HCT116 (cell line): ENCODE measurements around the gene HAVCR2. TPM values are rescaled to one million over a fixed set of nuclear protein-coding genes. Genes with fewer than 3 reads are reported as not detected.

Experiments
- ATAC-seq: fragments of 200-7000 bp; cut with Tn5 transposase; 2 replicates; pipeline ENCODE4 v1.9.1; 2020; ENCODE audit warnings: mild to moderate bottlenecking, moderate library complexity
- BruUV-seq: library from RNA; stranded (reverse); fragments of 400-500 nt; replicated peaks from 2 replicates; lab custom pipeline; 2021; lab: Mats Ljungman, UMichigan
- CTCF ChIA-PET: fragments of 300-600 bp; sonication (Branson Sonifier 250); formaldehyde crosslinking; loops from one replicate; lab custom pipeline; 2021; ENCODE audit warnings: antibody characterized with exemption; lab: Charles Lee
- POLR2A ChIA-PET: fragments of 300-600, 350-600 bp; sonication (Branson Sonifier 250); formaldehyde crosslinking; loops from one replicate; lab custom pipeline; 2021; ENCODE audit warnings: antibody characterized with exemption; lab: Charles Lee
- RAD21 ChIA-PET, 2 experiments: fragments of 300-600 bp; sonication (Branson Sonifier 250); formaldehyde crosslinking; loops; one replicate each; lab custom pipeline; 2023; ENCODE audit warnings: low total read pairs in 2 of 2; ENCODE audit not compliant: uncharacterized antibody in 2 of 2, unreplicated experiment in 2 of 2, low non-redundant PET in 1 of 2; lab: Charles Lee
- DNase-seq: peaks from one replicate; pipeline ENCODE4 v3.0.0-alpha.2; 2010; ENCODE audit warnings: low read depth, low spot score
- H2AFZ ChIP-seq: fragments of 200-600 bp; shearing (Covaris generic), sonication (generic); 2 replicates; pipeline ENCODE4 v1.6.1; 2017; ENCODE audit warnings: low read depth, mixed run types, mixed read lengths, antibody characterized with exemption, low read length; ENCODE audit not compliant: poor library complexity, severe bottlenecking
- H3K27ac ChIP-seq: 2 replicates; pipeline ENCODE4 v1.5.1; 2012; ENCODE audit warnings: low read depth, low read length
- H3K27me3 ChIP-seq: fragments of 200-600 bp; sonication (generic); 2 replicates; pipeline ENCODE4 v1.6.1; 2016; ENCODE audit warnings: mixed run types, low read length, mixed read lengths; ENCODE audit not compliant: insufficient read depth
- H3K36me3 ChIP-seq, 2 experiments: fragments of 200-500 bp in 1 of 2; fragments of 200-600 bp in 1 of 2; sonication (Bioruptor generic) in 1 of 2; sonication (generic) in 1 of 2; 2 replicates each; pipeline versions ENCODE4 v1.5.1 to v1.6.1; 2014 to 2016; ENCODE audit warnings: low read length in 2 of 2, inconsistent platforms in 1 of 2, mixed read lengths in 1 of 2, mixed run types in 1 of 2; ENCODE audit not compliant: insufficient read depth in 2 of 2, control insufficient read depth in 1 of 2
- H3K4me1 ChIP-seq, 2 experiments: fragments of 200-600 bp in 1 of 2; sonication (generic) in 1 of 2; 2 replicates each; pipeline versions ENCODE4 v1.5.1 to v1.6.1; 2012 to 2017; ENCODE audit warnings: low read length in 2 of 2, inconsistent platforms in 1 of 2, mild to moderate bottlenecking in 1 of 2, mixed read lengths in 1 of 2, mixed run types in 1 of 2, moderate library complexity in 1 of 2; ENCODE audit not compliant: insufficient read depth in 2 of 2, control insufficient read depth in 1 of 2
- H3K4me2 ChIP-seq: fragments of 200-600 bp; sonication (generic); 2 replicates; pipeline ENCODE4 v1.6.1; 2017; ENCODE audit warnings: mixed run types, low read length, mixed read lengths
- H3K4me3 ChIP-seq, 2 experiments: fragments of 200-600 bp in 1 of 2; sonication (generic) in 1 of 2; replicated peaks in 1 of 2; 2 replicates each; pipeline ENCODE4 v1.5.1; 2011 to 2016; ENCODE audit warnings: low read length in 2 of 2, control low read depth in 1 of 2, low read depth in 1 of 2, mild to moderate bottlenecking in 1 of 2, mixed read lengths in 1 of 2, mixed run types in 1 of 2
- H3K79me2 ChIP-seq: fragments of 200-600 bp; sonication (generic); 2 replicates; pipeline ENCODE4 v1.6.1; 2017; ENCODE audit warnings: mild to moderate bottlenecking, mixed run types, low read length, moderate library complexity, mixed read lengths; ENCODE audit not compliant: insufficient read depth
- H3K9ac ChIP-seq: fragments of 200-600 bp; sonication (generic); 2 replicates; pipeline ENCODE4 v1.6.1; 2016; ENCODE audit warnings: low read length, mixed read lengths
- H3K9me2 ChIP-seq: fragments of 200-600 bp; sonication (generic), shearing (Covaris generic); 2 replicates; pipeline ENCODE4 v1.6.1; 2017; ENCODE audit warnings: mixed run types, mild to moderate bottlenecking, moderate library complexity; ENCODE audit not compliant: insufficient read depth
- H3K9me3 ChIP-seq, 2 experiments: fragments of 200-500 bp in 1 of 2; fragments of 200-600 bp in 1 of 2; sonication (Bioruptor generic) in 1 of 2; sonication (generic) in 1 of 2; 2 replicates each; pipeline ENCODE4 v1.6.1; 2014 to 2017; ENCODE audit warnings: low read length in 2 of 2, mixed read lengths in 2 of 2, inconsistent platforms in 1 of 2, low read depth in 1 of 2, mild to moderate bottlenecking in 1 of 2, mixed run types in 1 of 2, moderate library complexity in 1 of 2; ENCODE audit not compliant: control insufficient read depth in 1 of 2, insufficient read depth in 1 of 2
- H4K20me1 ChIP-seq: fragments of 200-600 bp; sonication (generic), shearing (Covaris generic); 2 replicates; pipeline ENCODE4 v1.6.1; 2017; ENCODE audit warnings: mixed run types, mild to moderate bottlenecking, moderate library complexity; ENCODE audit not compliant: insufficient read depth
- CBX3 ChIP-seq: IDR thresholded peaks from 2 replicates; pipeline ENCODE4 v1.6.1; 2012; ENCODE audit warnings: low read depth
- CEBPB ChIP-seq: IDR thresholded peaks from 2 replicates; pipeline ENCODE4 v1.6.1; 2012; ENCODE audit warnings: low read depth
- EGR1 ChIP-seq: IDR thresholded peaks from 2 replicates; pipeline ENCODE4 v1.6.1; 2012; ENCODE audit warnings: low read depth
- ELF1 ChIP-seq: IDR thresholded peaks from 2 replicates; pipeline ENCODE4 v1.6.1; 2012; ENCODE audit warnings: low read depth, borderline replicate concordance
- EZH2 ChIP-seq: fragments of 200-600 bp; sonication (generic); IDR thresholded peaks from 2 replicates; pipeline ENCODE4 v1.6.1; 2017; ENCODE audit warnings: antibody characterized with exemption, mixed run types
- EZH2phosphoT487 ChIP-seq: fragments of 200-600 bp; IDR thresholded peaks from 2 replicates; pipeline ENCODE4 v1.6.1; 2018; ENCODE audit warnings: antibody characterized with exemption, borderline replicate concordance
- FOSL1 ChIP-seq: IDR thresholded peaks from 2 replicates; pipeline ENCODE4 v1.6.1; 2012; ENCODE audit warnings: low read depth
- JUND ChIP-seq: IDR thresholded peaks from 2 replicates; pipeline ENCODE4 v1.6.1; 2012
- POLR2A ChIP-seq: IDR thresholded peaks from 2 replicates; pipeline ENCODE4 v1.7.0; 2011; ENCODE audit warnings: borderline replicate concordance; ENCODE audit not compliant: insufficient read depth, insufficient read length; ENCODE audit errors: extremely low read depth
- POLR2AphosphoS5 ChIP-seq: IDR thresholded peaks from 2 replicates; pipeline ENCODE4 v1.6.1; 2011; ENCODE audit warnings: mild to moderate bottlenecking, low read depth, low read length, moderate library complexity
- RAD21 ChIP-seq: IDR thresholded peaks from 2 replicates; pipeline ENCODE4 v1.6.1; 2012; ENCODE audit warnings: low read depth, mild to moderate bottlenecking
- SP1 ChIP-seq: IDR thresholded peaks from 2 replicates; pipeline ENCODE4 v1.6.1; 2012; ENCODE audit warnings: low read depth
- SRF ChIP-seq: IDR thresholded peaks from 2 replicates; pipeline ENCODE4 v1.6.1; 2012; ENCODE audit warnings: low read depth
- YY1 ChIP-seq: IDR thresholded peaks from 2 replicates; pipeline ENCODE4 v1.6.1; 2011; ENCODE audit warnings: low read length, low read depth, moderate library complexity, mild to moderate bottlenecking; ENCODE audit not compliant: insufficient replicate concordance; ENCODE audit errors: extremely low read depth
- intact Hi-C: fragments of 100-400 bp; cut with micrococcal nuclease; formaldehyde crosslinking; loops from 2 replicates; pipeline ENCODE4 v1.10.0; 2022
- total RNA-seq: library from RNA; stranded (reverse); gene quantifications from one replicate; pipeline ENCODE4 v1.2.1, GENCODE V29; 2021; ENCODE audit not compliant: unreplicated experiment
- TF ChIP-seq, protein P1 (sequence below): IDR thresholded peaks from 2 replicates; pipeline ENCODE4 v1.6.1; 2012
- TF ChIP-seq, protein P2 (sequence below): IDR thresholded peaks from 2 replicates; pipeline ENCODE4 v1.6.1; 2012
- TF ChIP-seq, protein P3 (sequence below), 3 experiments: fragments of 200-600 bp in 1 of 3; sonication (generic) in 1 of 3; IDR thresholded peaks in 2 of 3; conservative IDR thresholded peaks in 1 of 3; 2 replicates each; pipeline ENCODE4 v1.5.1; 2012 to 2017; ENCODE audit warnings: low read depth in 2 of 3, low read length in 2 of 3, antibody characterized with exemption in 1 of 3, borderline replicate concordance in 1 of 3, control low read depth in 1 of 3, mild to moderate bottlenecking in 1 of 3, mixed read lengths in 1 of 3, mixed run types in 1 of 3, moderate library complexity in 1 of 3; ENCODE audit not compliant: insufficient read depth in 1 of 3
- TF ChIP-seq, protein P4 (sequence below): IDR thresholded peaks from 2 replicates; pipeline ENCODE4 v1.6.1; 2011; ENCODE audit warnings: mild to moderate bottlenecking, low read length, moderate library complexity; ENCODE audit not compliant: insufficient replicate concordance; ENCODE audit errors: extremely low read depth
- TF ChIP-seq, protein P5 (sequence below): IDR thresholded peaks from 2 replicates; pipeline ENCODE4 v1.6.1; 2012; ENCODE audit warnings: low read depth

Gene HAVCR2
- total RNA-seq, 1 experiment from 2014 or later: 0.07 TPM

DNA sequence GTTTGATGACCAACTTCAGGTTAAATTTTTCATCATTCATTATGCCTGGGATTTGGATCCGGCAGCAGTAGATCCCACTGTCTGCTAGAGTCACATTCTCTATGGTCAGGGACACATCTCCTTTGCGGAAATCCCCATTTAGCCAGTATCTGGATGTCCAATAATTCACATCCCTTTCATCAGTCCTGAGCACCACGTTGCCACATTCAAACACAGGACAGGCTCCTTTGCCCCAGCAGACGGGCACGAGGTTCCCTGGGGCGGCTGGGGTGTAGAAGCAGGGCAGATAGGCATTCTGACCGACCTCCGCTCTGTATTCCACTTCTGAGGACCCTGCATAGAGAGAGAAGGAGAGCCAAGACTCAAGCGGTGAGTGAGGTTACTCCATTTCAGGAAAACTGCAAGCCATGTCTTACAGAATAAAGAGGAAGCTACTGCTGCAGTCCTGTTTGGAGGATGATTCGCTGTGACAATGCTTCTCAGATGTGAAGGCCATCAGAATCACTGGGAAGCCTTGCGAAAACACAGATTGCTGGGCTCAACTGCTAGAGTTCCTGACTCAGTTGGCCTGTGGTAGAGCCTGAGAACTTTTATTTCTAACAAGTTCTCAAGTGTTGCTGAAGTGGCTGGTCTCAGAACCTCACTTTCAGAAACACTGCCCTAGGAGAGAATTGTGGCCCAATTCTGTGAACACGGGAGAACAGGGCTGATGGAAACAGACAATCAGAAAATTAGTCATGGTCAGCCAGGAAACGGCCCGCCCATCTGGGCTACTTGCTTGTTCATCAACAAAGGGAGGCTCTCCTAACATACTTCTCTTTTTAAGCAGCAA, 2.0 kb downstream of the HAVCR2 start:
- POLR2A ChIA-PET: no interaction called here
- no TSS peak for BruUV-seq
- Histone ChIP-seq H3K79me2 (no peaks in the 10 kb centered on the region), H3K9me3 (no peaks in the 10 kb centered on the region), H3K4me3 (no peak overlapping the region), H3K36me3 (no peaks in the 10 kb centered on the region), H3K4me1 (no peaks in the 10 kb centered on the region), H3K27me3 (no peaks in the 10 kb centered on the region), H3K9me2 (no peaks in the 10 kb centered on the region), H4K20me1 (no peaks in the 10 kb centered on the region), H2AFZ (no peak overlapping the region), H3K27ac (no peak overlapping the region), H3K9ac (no peak overlapping the region), H3K4me2 (no peak overlapping the region)
- ATAC-seq: no peak
- no peak for DNase-seq
- CTCF ChIA-PET: no interaction called here
- RAD21 ChIA-PET: no interaction called here
- TF ChIP-seq POLR2A: no peak
- no peak for TF ChIP-seq CEBPB
- TF ChIP-seq RAD21: no peak
- TF ChIP-seq, protein P1, sequence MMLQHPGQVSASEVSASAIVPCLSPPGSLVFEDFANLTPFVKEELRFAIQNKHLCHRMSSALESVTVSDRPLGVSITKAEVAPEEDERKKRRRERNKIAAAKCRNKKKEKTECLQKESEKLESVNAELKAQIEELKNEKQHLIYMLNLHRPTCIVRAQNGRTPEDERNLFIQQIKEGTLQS: no peak
- TF ChIP-seq, protein P2, sequence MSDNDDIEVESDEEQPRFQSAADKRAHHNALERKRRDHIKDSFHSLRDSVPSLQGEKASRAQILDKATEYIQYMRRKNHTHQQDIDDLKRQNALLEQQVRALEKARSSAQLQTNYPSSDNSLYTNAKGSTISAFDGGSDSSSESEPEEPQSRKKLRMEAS: no peak
- no peak for TF ChIP-seq ELF1
- TF ChIP-seq YY1: no peak
- TF ChIP-seq CBX3: no peak
- TF ChIP-seq SRF: no peak
- TF ChIP-seq EZH2: no peak
- no peak for TF ChIP-seq FOSL1
- no peak for TF ChIP-seq SP1
- TF ChIP-seq, protein P3, sequence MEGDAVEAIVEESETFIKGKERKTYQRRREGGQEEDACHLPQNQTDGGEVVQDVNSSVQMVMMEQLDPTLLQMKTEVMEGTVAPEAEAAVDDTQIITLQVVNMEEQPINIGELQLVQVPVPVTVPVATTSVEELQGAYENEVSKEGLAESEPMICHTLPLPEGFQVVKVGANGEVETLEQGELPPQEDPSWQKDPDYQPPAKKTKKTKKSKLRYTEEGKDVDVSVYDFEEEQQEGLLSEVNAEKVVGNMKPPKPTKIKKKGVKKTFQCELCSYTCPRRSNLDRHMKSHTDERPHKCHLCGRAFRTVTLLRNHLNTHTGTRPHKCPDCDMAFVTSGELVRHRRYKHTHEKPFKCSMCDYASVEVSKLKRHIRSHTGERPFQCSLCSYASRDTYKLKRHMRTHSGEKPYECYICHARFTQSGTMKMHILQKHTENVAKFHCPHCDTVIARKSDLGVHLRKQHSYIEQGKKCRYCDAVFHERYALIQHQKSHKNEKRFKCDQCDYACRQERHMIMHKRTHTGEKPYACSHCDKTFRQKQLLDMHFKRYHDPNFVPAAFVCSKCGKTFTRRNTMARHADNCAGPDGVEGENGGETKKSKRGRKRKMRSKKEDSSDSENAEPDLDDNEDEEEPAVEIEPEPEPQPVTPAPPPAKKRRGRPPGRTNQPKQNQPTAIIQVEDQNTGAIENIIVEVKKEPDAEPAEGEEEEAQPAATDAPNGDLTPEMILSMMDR (IDR thresholded peaks at IDR 0.05 in 2 of 3, conservative IDR thresholded peaks at IDR 0.05 in 1 of 3; ENCODE audit: borderline replicate concordance in 1 of 3, insufficient read depth in 1 of 3, low read depth in 2 of 3, low read length in 2 of 3): no peak
- TF ChIP-seq, protein P4, sequence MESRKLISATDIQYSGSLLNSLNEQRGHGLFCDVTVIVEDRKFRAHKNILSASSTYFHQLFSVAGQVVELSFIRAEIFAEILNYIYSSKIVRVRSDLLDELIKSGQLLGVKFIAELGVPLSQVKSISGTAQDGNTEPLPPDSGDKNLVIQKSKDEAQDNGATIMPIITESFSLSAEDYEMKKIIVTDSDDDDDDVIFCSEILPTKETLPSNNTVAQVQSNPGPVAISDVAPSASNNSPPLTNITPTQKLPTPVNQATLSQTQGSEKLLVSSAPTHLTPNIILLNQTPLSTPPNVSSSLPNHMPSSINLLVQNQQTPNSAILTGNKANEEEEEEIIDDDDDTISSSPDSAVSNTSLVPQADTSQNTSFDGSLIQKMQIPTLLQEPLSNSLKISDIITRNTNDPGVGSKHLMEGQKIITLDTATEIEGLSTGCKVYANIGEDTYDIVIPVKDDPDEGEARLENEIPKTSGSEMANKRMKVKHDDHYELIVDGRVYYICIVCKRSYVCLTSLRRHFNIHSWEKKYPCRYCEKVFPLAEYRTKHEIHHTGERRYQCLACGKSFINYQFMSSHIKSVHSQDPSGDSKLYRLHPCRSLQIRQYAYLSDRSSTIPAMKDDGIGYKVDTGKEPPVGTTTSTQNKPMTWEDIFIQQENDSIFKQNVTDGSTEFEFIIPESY: no peak
- no peak for TF ChIP-seq JUND
- TF ChIP-seq POLR2AphosphoS5: no peak
- no peak for TF ChIP-seq EGR1
- TF ChIP-seq, protein P5, sequence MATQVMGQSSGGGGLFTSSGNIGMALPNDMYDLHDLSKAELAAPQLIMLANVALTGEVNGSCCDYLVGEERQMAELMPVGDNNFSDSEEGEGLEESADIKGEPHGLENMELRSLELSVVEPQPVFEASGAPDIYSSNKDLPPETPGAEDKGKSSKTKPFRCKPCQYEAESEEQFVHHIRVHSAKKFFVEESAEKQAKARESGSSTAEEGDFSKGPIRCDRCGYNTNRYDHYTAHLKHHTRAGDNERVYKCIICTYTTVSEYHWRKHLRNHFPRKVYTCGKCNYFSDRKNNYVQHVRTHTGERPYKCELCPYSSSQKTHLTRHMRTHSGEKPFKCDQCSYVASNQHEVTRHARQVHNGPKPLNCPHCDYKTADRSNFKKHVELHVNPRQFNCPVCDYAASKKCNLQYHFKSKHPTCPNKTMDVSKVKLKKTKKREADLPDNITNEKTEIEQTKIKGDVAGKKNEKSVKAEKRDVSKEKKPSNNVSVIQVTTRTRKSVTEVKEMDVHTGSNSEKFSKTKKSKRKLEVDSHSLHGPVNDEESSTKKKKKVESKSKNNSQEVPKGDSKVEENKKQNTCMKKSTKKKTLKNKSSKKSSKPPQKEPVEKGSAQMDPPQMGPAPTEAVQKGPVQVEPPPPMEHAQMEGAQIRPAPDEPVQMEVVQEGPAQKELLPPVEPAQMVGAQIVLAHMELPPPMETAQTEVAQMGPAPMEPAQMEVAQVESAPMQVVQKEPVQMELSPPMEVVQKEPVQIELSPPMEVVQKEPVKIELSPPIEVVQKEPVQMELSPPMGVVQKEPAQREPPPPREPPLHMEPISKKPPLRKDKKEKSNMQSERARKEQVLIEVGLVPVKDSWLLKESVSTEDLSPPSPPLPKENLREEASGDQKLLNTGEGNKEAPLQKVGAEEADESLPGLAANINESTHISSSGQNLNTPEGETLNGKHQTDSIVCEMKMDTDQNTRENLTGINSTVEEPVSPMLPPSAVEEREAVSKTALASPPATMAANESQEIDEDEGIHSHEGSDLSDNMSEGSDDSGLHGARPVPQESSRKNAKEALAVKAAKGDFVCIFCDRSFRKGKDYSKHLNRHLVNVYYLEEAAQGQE: no peak
- TF ChIP-seq EZH2phosphoT487: no peak
- intact Hi-C loops: no loop called here
